Fibroblast of the conjunctiva (primary cell): ENCODE results near the gene CLASP2.
A peak's percentile ranks its signal among the peaks of the same experiment; 100 is the strongest.
"Not testable (repeated sequence)": the region's sequence is repeated elsewhere in the genome, so short reads cannot be mapped to it uniquely, and the experiment has no call there.

Experiments used
- DNase-seq: peaks from one replicate; pipeline ENCODE4 v3.0.0-alpha.2; 2010; ENCODE audit warnings: low read depth

The CLASP2 gene

GRCh38 chr3:33541918-33542317 is 176.1 kb downstream of the CLASP2 start:
- DNase-seq: no peak

- DNase-seq: no peak
Observed at GRCh38 chr3:33538678-33539339, 179.2 kb downstream of the CLASP2 start.

GRCh38 chr3:33537133-33537532 is 180.9 kb downstream of the CLASP2 start:
- no peak for DNase-seq

GRCh38 chr3:33526787-33527186 is 191.3 kb downstream of the CLASP2 start:
- no peak for DNase-seq

- DNase-seq: no peak
Observed at GRCh38 chr3:33525232-33525631, 192.8 kb downstream of the CLASP2 start.

- DNase-seq: no peak
Observed at GRCh38 chr3:33523093-33523667, 194.9 kb downstream of the CLASP2 start.

GRCh38 chr3:33521736-33522135 is 196.3 kb downstream of the CLASP2 start:
- DNase-seq: no peak

GRCh38 chr3:33513262-33513863 is 204.7 kb downstream of the CLASP2 start:
- no peak for DNase-seq

GRCh38 chr3:33505027-33505426 is 213.0 kb downstream of the CLASP2 start:
- DNase-seq: no peak

- DNase-seq: no peak
Observed at GRCh38 chr3:33496449-33496848, 221.6 kb downstream of the CLASP2 start.

GRCh38 chr3:33491721-33492120 is 226.3 kb downstream of the CLASP2 start:
- DNase-seq: no peak

GRCh38 chr3:33490641-33491241 is 227.3 kb downstream of the CLASP2 start:
- no peak for DNase-seq

- no peak for DNase-seq
Observed at GRCh38 chr3:33488683-33489082, 229.4 kb downstream of the CLASP2 start.

- no peak for DNase-seq
Observed at GRCh38 chr3:33488246-33488645, 229.8 kb downstream of the CLASP2 start.

- peak; percentile 40 for DNase-seq
Observed at GRCh38 chr3:33482111-33482521, 235.9 kb downstream of the CLASP2 start.

GRCh38 chr3:33474896-33475295 is 243.2 kb downstream of the CLASP2 start:
- DNase-seq: no peak

- no peak for DNase-seq
Observed at GRCh38 chr3:33473813-33474212, 244.2 kb downstream of the CLASP2 start.

- DNase-seq: no peak
Observed at GRCh38 chr3:33467786-33468185, 250.3 kb downstream of the CLASP2 start.

- no peak for DNase-seq
Observed at GRCh38 chr3:33461097-33461496, 257.0 kb downstream of the CLASP2 start.

GRCh38 chr3:33459577-33459976 is 258.5 kb downstream of the CLASP2 start:
- not testable (repeated sequence) for DNase-seq

GRCh38 chr3:33458446-33458845 is 259.6 kb downstream of the CLASP2 start:
- no peak for DNase-seq

GRCh38 chr3:33456756-33457155 is 261.3 kb downstream of the CLASP2 start:
- DNase-seq: no peak

GRCh38 chr3:33453331-33453761 is 264.7 kb downstream of the CLASP2 start:
- no peak for DNase-seq
